GM12878 (cell line): ENCODE data around the gene NAP1L5. TPM values are rescaled to one million over a fixed set of nuclear protein-coding genes. Genes with fewer than 3 reads are reported as not detected.

Source experiments
- ATAC-seq: fragments of 200-7000 bp; cut with Tn5 transposase; 3 replicates; pipeline ENCODE4 v1.9.1; 2020; ENCODE audit warnings: mild to moderate bottlenecking, moderate library complexity
- BruUV-seq: library from RNA; stranded (reverse); fragments of 400-500 nt; replicated peaks from 2 replicates; lab custom pipeline; 2021; lab: Mats Ljungman, UMichigan
- CTCF ChIA-PET: fragments of 300-600 bp; sonication (Branson Sonifier 250); formaldehyde crosslinking; extraction: SDS; loops from one replicate; lab custom pipeline; 2021; ENCODE audit warnings: inconsistent platforms; lab: Yijun Ruan, JAX
- POLR2A ChIA-PET: fragments of 350-600 bp; formaldehyde crosslinking; extraction: SDS; loops from one replicate; lab custom pipeline; 2021; ENCODE audit warnings: inconsistent platforms; lab: Charles Lee
- RAD21 ChIA-PET: fragments of 300-600 bp; sonication (Branson Sonifier 250); formaldehyde crosslinking; loops from one replicate; lab custom pipeline; 2023; ENCODE audit warnings: antibody characterized with exemption; ENCODE audit not compliant: unreplicated experiment; lab: Charles Lee
- SMC1A ChIA-PET: fragments of 300-600 bp; sonication (Branson Sonifier 250); formaldehyde crosslinking; loops from one replicate; lab custom pipeline; 2023; ENCODE audit not compliant: unreplicated experiment, uncharacterized antibody; lab: Charles Lee
- DNase-seq: peaks from one replicate; pipeline ENCODE4 v3.0.0-alpha.2; 2011; ENCODE audit warnings: low read depth, low spot score
- FAIRE-seq: peaks from 3 replicates; lab custom pipeline; 2011; peaks lifted over from hg19 to GRCh38; lab: Jason Lieb, UNC
- H2AFZ ChIP-seq: 2 replicates; pipeline ENCODE4 v1.6.0; 2011; ENCODE audit warnings: low read depth, low read length, control low read depth; ENCODE audit not compliant: control insufficient read depth
- H3K27ac ChIP-seq: 2 replicates; pipeline ENCODE4 v1.5.1; 2011; ENCODE audit warnings: control low read depth; ENCODE audit not compliant: control insufficient read depth, insufficient read depth
- H3K27me3 ChIP-seq, 2 experiments: replicated peaks in 1 of 2; 2 replicates each; pipeline versions ENCODE4 v1.6.0 to v1.6.1; 2011; ENCODE audit warnings: low read length in 1 of 2; ENCODE audit not compliant: control insufficient read depth in 2 of 2, insufficient read depth in 2 of 2
- H3K36me3 ChIP-seq, 2 experiments: 2 replicates each; pipeline ENCODE4 v1.5.1; 2011; ENCODE audit warnings: low read length in 1 of 2; ENCODE audit not compliant: control insufficient read depth in 2 of 2, insufficient read depth in 2 of 2
- H3K4me1 ChIP-seq: 2 replicates; pipeline ENCODE4 v1.6.1; 2011; ENCODE audit warnings: mild to moderate bottlenecking, low read length, moderate library complexity, mixed read lengths; ENCODE audit not compliant: control insufficient read depth, insufficient read depth
- H3K4me2 ChIP-seq: 2 replicates; pipeline ENCODE4 v1.6.0; 2011; ENCODE audit warnings: control low read depth; ENCODE audit not compliant: control insufficient read depth, insufficient read depth
- H3K4me3 ChIP-seq: fragments of 200-600 bp; sonication (generic); 2 replicates; pipeline ENCODE4 v1.5.1; 2016
- H3K79me2 ChIP-seq: 2 replicates; pipeline ENCODE4 v1.6.0; 2011; ENCODE audit warnings: low read length; ENCODE audit not compliant: control insufficient read depth, insufficient read depth
- H3K9ac ChIP-seq: 2 replicates; pipeline ENCODE4 v1.8.0; 2011; ENCODE audit warnings: low read length, control low read depth, mixed read lengths; ENCODE audit not compliant: control insufficient read depth, insufficient read depth
- H3K9me3 ChIP-seq: replicated peaks from 3 replicates; pipeline ENCODE4 v1.5.1; 2011; ENCODE audit warnings: mild to moderate bottlenecking, low read length; ENCODE audit not compliant: control insufficient read depth, insufficient read depth
- H4K20me1 ChIP-seq: 2 replicates; pipeline ENCODE4 v1.6.0; 2011; ENCODE audit not compliant: control insufficient read depth, insufficient read depth
- HDAC2 ChIP-seq: fragments of 200-600 bp; sonication (generic); IDR thresholded peaks from 2 replicates; pipeline ENCODE4 v1.6.1; 2017
- PKNOX1 ChIP-seq: fragments of 450-650 bp; IDR thresholded peaks from 2 replicates; pipeline ENCODE4 v1.6.1; 2016; ENCODE audit warnings: mild to moderate bottlenecking
- SP1 ChIP-seq: IDR thresholded peaks from one replicate; pipeline ENCODE4 v1.6.1; 2011; ENCODE audit warnings: low read depth, low read length
- SPI1 ChIP-seq: IDR thresholded peaks from 2 replicates; pipeline ENCODE4 v1.6.1; 2011; ENCODE audit warnings: low read depth, mild to moderate bottlenecking, low read length, moderate library complexity, borderline replicate concordance; ENCODE audit not compliant: insufficient read depth
- SREBF2 ChIP-seq: IDR thresholded peaks from 2 replicates; pipeline ENCODE4 v1.6.1; 2012; ENCODE audit warnings: mild to moderate bottlenecking, low read length
- TAF1 ChIP-seq: IDR thresholded peaks from 2 replicates; pipeline ENCODE4 v1.6.1; 2011; ENCODE audit warnings: mild to moderate bottlenecking, low read depth, low read length, borderline replicate concordance
- WGBS: methylation state at CpG from one replicate; pipeline ENCODE4 v1.1.6; 2016; ENCODE audit warnings: low lambda C conversion rate; ENCODE audit not compliant: insufficient replicate concordance, insufficient coverage; ENCODE audit errors: missing lambda C conversion rate; 5-methylcytosine and 5-hydroxymethylcytosine counted together
- in situ Hi-C: fragments of 300-500 bp; cut with MboI; formaldehyde crosslinking; loops from 9 replicates; pipeline ENCODE4 v1.14.3; 2018; ENCODE audit warnings: mixed read lengths
- intact Hi-C: fragments of 100-400 bp; cut with micrococcal nuclease; formaldehyde crosslinking; loops from one replicate; pipeline ENCODE4 v1.14.2; 2022; ENCODE audit not compliant: unreplicated experiment
- polyA plus RNA-seq, 11 experiments: library from polyadenylated mRNA; depleted of rRNA in 4 of 11; unstranded in 6 of 11; stranded (reverse) in 5 of 11; fragments of >200 nt; fragmentation: Nextera tagmentation in 4 of 11; fragmentation: Illumina TruSeq in 1 of 11; extraction: Ambion mirVana in 4 of 11; extraction: Trizol in 1 of 11; gene quantifications; 1 replicate in 1 of 11; 2 replicates in 10 of 11; pipeline versions ENCODE4 v1.2.1 to v1.2.3, GENCODE V29; 2011 to 2016; ENCODE audit warnings: inconsistent platforms in 2 of 11, missing spikeins in 2 of 11, low read depth in 1 of 11
- total RNA-seq, 4 experiments: library from RNA; depleted of rRNA in 3 of 4; stranded (reverse); fragments of >200 nt in 3 of 4; fragmentation: Illumina TruSeq in 1 of 4; extraction: Trizol in 1 of 4; gene quantifications; 2 replicates each; pipeline versions ENCODE4 v1.2.1 to v1.2.3, GENCODE V29; 2013 to 2021
- TF ChIP-seq, protein P1 (sequence below): fragments of 450-650 bp; formaldehyde crosslinking; IDR thresholded peaks from 2 replicates; pipeline ENCODE4 v1.5.0; 2022; ENCODE audit warnings: mild to moderate bottlenecking, missing genetic modification characterization

Gene NAP1L5
- total and polyA plus RNA-seq, 10 of the 15 experiments (the other 5 are each of a cell fraction or from before 2014, with no cell fraction given), result 2.1 to 5.3 (median 3.7) TPM

DNA sequence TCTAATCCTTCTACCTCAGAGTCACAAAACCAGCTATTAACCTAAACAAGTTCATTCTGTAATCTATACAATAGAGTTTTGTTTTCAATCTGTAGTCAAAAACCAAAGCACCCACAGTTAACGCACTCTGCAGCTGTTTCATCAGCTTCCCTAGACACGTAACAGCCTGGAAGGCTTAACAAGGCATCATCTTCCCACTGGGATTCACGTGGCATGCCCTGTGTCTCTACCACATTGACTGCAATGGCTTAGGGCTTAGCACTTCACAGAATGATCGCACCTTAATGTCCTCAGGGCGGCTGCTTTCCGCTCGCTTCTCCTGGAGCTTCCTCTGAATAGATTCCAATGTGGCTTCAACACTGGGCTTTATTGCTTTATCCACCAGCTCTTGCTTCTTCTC is 49.7 kb upstream of the NAP1L5 start (continued):
- TF ChIP-seq, protein P1, sequence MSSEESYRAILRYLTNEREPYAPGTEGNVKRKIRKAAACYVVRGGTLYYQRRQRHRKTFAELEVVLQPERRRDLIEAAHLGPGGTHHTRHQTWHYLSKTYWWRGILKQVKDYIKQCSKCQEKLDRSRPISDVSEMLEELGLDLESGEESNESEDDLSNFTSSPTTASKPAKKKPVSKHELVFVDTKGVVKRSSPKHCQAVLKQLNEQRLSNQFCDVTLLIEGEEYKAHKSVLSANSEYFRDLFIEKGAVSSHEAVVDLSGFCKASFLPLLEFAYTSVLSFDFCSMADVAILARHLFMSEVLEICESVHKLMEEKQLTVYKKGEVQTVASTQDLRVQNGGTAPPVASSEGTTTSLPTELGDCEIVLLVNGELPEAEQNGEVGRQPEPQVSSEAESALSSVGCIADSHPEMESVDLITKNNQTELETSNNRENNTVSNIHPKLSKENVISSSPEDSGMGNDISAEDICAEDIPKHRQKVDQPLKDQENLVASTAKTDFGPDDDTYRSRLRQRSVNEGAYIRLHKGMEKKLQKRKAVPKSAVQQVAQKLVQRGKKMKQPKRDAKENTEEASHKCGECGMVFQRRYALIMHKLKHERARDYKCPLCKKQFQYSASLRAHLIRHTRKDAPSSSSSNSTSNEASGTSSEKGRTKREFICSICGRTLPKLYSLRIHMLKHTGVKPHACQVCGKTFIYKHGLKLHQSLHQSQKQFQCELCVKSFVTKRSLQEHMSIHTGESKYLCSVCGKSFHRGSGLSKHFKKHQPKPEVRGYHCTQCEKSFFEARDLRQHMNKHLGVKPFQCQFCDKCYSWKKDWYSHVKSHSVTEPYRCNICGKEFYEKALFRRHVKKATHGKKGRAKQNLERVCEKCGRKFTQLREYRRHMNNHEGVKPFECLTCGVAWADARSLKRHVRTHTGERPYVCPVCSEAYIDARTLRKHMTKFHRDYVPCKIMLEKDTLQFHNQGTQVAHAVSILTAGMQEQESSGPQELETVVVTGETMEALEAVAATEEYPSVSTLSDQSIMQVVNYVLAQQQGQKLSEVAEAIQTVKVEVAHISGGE, result no peak
- no peak for TF ChIP-seq SREBF2

DNA sequence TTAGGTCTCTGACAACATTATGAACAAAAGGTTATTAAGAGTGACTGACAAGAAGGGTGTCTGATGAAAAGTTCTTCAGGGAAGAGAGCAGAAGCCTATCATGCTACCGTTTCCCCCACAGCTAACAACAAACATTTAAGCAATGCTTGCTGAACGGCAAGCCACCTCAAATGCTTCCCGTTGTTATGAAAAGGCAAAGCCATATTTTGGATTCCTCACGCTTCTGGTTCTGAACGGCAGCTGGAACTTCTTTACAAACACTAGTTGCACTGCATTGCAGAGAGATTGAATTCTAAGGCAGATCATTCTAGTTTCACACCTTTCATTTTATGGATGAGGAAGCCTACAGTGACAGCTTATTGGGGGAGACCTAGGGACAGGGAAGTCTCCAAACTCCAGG is 48.6 kb upstream of the NAP1L5 start:
- ChIA-PET SMC1A (interaction anchor here (1.3 kb wide), 1 partner anchor 74 kb away, joined by 3 read pairs; no protein-coding TSS in a partner anchor), CTCF (no interaction called here), RAD21 (interaction anchor here (0.6 kb wide), 1 partner anchor 753 kb away, joined by 4 read pairs; no protein-coding TSS in a partner anchor), POLR2A (no interaction called here)
- Histone ChIP-seq H3K9ac (no peak overlapping the region), H3K4me2 (no peak overlapping the region), H3K9me3 (no peaks in the 10 kb centered on the region), H2AFZ (no peak overlapping the region), H3K36me3 (no peaks in the 10 kb centered on the region), H3K4me3 (no peak overlapping the region), H3K79me2 (no peaks in the 10 kb centered on the region), H4K20me1 (no peaks in the 10 kb centered on the region), H3K27ac (no peak overlapping the region), H3K4me1 (no peaks in the 10 kb centered on the region), H3K27me3 (no peaks in the 10 kb centered on the region)
- DNase-seq, result no peak
- no TSS peak for BruUV-seq
- no peak for ATAC-seq
- intact Hi-C loops (no loop called here), in situ Hi-C loops (no loop called here)
- WGBS, result 73% methylated on average over 5 of the region's 5 CpGs
- FAIRE-seq, result no peak
- TF ChIP-seq SPI1 (no peak), HDAC2 (no peak), TAF1 (no peak), PKNOX1 (no peak), SP1 (no peak)
- TF ChIP-seq, all 136 proteins: peak for 0
